Measurements from ENCODE around the gene DAAM1.

DAAM1 gene

GRCh38 chr14:59254911-59255545 lies 66.6 kb downstream of the DAAM1 start:
- DNase-seq (ENCODE audit: low read depth): no peak

DNA sequence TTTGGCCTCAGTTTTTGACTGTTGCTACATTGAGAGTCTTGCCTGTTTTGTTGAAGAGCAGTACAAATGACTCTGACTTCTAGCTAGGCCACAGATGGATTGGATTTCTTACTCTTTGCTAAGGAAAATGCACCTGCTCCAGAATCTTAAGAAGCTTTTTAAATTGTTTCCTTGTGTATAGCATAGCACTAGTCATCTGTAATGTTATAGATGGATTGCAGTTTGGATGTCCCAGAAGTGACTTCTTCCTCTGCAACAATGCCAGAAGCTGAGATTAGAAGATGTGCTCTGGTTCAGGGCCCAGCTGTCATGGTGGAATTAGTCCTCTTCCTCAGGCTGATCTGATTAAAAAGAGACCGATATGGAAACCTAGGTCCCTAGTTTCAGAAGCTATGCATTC lies 67.9 kb downstream of the DAAM1 start:
- DNase-seq (ENCODE audit: low read depth): no peak

- no peak for DNase-seq (ENCODE audit: low read depth)
These were observed 72.9 kb downstream of the DAAM1 start for GRCh38 chr14:59261334-59261733.

DNA sequence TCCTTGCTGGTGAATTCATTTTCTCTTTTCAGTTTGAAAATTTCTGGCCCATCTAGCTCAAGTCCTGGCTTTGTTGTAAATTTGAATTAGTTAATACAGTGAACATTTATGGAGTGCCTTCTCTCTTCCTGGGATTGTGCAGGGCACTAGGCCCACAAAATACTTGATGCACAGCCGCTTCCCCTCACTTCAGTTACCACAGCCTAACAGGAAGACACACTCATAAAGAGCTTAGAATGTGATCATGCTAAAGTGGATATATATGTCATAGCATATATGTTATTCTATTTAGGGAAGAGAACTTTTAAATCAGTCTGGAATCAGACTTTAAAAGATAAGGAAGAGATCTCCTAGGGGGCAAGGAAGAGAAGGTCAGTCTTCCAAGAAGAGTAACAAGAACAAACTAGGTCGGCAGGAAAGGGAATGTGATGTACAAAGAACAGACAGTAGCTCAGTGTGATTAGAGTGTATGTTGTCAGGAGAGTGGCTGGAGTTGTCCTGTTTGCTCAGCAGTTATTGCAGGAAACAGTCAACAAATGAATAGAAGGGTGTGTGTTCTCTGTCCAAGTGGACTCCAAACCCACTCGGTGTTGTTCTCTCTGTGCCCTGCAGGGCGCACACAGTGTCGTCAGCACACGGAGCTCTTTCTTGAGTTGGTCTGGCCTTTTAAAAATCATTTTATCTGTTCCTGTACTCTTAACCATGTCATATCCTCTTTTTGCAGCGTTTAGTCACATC lies 74.4 kb downstream of the DAAM1 start:
- no peak for DNase-seq (ENCODE audit: low read depth)

- peak; percentile 27 for DNase-seq (ENCODE audit: low read depth)
These were observed 77.3 kb downstream of the DAAM1 start for GRCh38 chr14:59265808-59266207.

DNA sequence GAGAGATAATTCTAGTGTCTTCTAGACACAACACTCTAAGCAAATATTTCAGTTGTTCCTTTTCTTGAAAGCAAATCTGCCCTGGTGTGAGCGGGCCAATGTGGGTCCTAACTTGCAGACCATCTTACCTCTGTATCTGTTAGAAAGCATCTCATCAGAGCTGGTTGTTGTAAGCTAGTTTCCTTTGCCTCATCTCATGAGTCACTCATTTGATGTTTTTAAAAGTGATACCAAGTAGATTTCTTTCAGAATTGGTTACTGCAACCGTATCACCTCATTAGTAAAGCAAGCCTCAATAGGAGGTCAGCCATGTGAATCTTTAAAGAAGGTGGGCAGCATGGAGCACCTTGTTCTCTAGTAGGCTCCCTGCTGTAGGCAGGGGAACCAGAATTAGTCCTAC lies 78.6 kb downstream of the DAAM1 start:
- no peak for DNase-seq (ENCODE audit: low read depth)

DNA sequence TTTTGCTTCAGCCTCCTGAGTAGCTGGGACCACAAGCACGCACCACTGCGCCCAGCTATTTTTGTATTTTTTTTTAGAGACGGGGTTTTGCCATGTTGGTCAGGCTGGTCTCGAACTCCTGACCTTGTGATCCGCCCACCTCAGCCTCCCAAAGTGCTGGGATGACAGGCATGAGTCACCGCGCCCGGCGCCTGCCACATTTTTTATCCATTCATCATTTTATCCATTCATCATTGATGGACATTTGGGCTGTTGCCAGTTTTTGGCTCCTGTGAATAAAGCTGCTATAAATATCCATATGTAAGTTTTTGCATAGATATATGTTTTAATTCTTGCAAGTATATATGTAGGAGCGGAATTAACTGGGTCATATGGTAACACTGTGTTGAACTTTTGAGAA lies 79.5 kb downstream of the DAAM1 start:
- DNase-seq (ENCODE audit: low read depth): no peak

DNA sequence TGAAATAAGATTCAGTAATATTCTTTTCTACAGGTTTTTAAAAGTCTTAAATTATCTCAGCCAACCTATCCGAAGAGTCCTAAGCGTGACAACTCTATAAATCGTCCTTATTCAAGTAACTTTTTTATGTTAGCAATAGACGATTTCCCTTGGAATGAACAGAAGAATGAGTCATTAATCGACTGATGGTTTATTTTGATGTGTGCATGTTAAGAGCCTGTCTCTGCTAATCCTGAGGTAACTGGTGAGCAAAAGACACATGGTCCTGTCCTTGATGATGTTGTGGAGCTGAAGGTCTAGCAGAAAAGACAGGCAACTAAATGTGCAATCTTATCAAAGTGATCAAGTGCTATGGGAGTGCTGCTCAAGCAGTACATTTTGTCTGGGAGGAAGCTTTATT lies 80.4 kb downstream of the DAAM1 start:
- no peak for DNase-seq (ENCODE audit: low read depth)

DNA sequence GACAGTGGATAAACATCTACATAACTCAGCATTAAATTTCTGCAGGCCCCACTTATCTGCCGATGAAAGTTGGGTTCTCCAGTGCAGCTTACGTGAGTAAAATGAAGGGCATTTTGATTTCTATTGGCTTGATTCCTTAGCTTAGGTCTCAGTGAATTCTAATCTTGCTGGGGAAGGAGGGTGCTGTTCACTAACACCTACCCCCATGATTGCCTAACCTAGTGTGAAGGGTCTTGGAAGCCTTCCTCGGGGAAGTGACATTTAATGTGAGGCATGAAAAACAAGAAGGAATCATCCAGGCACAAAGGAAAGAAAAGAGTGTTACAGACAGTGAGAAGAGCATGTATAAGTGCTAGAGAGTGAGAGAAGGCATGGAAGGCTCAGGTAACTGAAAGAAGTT lies 81.0 kb downstream of the DAAM1 start:
- DNase-seq (ENCODE audit: low read depth): no peak

- no peak for DNase-seq (ENCODE audit: low read depth)
These were observed 82.8 kb downstream of the DAAM1 start for GRCh38 chr14:59271256-59271655.

- no peak for DNase-seq (ENCODE audit: low read depth)
These were observed 83.3 kb downstream of the DAAM1 start for GRCh38 chr14:59271734-59272133.

GRCh38 chr14:59272633-59273032 lies 84.2 kb downstream of the DAAM1 start:
- no peak for DNase-seq (ENCODE audit: low read depth)

DNA sequence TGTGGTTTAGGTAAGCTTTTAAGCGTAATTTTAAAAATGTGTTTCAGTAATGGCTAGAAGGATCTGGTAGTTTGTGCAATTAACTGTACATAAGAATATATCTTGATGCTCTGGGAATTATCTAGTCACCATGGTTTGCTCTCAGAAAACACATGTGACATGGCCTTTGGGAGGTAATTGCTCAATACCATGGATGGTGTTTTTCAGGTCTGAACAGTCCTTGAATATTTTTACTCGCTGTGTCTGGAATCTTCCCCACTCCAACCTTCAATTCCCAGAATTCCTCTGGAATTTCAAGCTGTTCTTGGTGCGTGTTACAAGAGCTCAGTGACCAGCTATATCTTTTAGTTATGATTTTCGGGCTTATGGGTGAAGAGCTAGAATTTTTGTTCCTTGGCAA lies 85.3 kb downstream of the DAAM1 start:
- DNase-seq (ENCODE audit: low read depth): no peak

- DNase-seq (ENCODE audit: low read depth): no peak
These were observed 86.5 kb downstream of the DAAM1 start for GRCh38 chr14:59274991-59275391.

DNA sequence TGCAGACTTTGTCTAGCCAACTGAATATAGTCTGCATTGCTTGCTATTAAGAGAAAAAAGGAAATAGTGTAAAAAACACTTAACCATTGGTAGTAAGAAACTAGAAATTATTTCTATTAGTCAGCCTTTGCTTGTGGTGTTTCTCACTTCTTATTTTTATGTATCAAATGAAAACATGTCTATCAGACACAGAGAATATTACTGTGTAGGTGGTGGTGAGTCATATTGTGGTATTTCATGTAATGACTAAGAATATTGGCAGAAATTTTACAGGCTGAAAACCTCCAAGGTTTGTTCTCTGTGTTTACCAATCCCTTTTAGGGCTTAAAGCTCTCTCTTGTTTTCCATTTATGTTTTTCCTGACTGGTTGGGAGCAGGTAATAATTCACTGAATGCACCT lies 87.2 kb downstream of the DAAM1 start:
- DNase-seq (ENCODE audit: low read depth): no peak

DNA sequence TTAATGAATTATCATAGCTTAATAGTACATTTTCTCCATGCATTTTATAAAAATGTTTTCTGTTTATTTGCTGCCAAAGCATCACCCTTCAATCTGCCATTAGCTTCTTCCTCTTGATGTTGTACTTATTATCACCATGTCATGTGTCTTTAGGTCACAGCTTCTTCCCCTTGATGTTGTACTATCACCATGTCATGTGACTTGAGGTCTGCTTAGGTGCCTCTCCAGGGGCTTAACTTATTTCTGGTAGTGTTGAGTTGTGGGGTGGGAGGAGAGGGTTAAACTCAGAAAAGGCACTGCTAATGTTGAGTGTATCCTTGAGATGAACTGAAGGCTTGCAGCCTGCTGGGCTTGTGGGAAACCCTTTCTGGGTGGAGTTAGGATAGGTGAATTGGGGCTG lies 87.8 kb downstream of the DAAM1 start:
- no peak for DNase-seq (ENCODE audit: low read depth)

GRCh38 chr14:59277659-59278058 lies 89.2 kb downstream of the DAAM1 start:
- DNase-seq (ENCODE audit: low read depth): no peak

DNA sequence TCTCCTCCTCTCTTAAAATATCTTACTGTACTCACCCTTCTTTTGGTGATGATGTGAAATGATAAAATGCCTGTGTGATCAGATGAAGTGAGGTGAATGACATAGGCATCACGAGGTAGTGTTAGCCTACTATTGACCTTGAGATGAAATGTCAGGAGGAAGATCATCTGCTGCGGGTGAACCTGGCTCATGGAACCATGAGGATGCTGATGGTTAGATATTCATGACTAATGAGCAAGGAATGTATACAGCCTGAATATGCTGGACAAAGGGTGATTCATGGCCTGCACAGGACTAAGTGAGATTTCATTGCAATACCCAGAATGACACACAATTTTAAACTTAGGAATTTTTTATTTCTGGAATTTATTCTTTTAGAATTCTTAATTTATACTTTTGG lies 89.6 kb downstream of the DAAM1 start:
- no peak for DNase-seq (ENCODE audit: low read depth)

- no peak for DNase-seq (ENCODE audit: low read depth)
These were observed 92.5 kb downstream of the DAAM1 start for GRCh38 chr14:59280961-59281360.

GRCh38 chr14:59281609-59282377 lies 93.3 kb downstream of the DAAM1 start:
- no peak for DNase-seq (ENCODE audit: low read depth)

DNA sequence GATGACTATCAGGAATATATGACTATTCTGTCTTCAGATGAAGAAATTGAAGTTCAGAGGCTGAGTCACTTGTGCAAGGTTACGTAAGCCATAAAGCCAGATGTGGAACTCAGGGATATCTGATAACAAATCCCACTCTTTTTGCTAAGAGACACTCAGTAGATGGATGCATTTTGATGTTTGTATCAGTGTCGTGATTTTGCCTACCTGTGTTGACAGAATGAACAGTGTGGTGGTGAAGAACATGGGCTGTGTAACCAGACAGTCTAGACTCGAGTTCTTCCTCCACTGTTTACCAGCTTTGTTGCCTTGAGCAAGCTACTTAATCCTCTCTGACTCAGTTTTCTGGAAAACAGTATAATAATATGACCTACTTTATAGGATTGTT lies 93.9 kb downstream of the DAAM1 start:
- no peak for DNase-seq (ENCODE audit: low read depth)

DNA sequence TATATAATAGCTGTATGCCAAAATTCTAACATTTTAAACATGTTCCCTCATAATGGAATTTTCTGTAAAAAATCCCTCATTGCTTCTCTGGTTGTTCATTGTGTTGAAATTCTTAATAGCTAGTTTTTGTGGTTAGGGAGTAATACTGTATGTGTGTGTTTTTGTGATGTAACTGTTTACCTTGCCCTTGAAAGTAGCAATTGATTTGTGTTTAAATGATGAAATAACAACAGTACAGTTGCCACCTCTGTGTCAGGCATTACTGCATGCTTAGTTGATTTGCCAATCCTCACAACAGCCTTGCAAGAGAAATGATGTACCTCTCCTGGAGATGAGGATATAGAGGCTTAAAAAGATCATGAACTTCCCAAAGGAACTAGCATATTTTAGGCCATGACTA lies 94.9 kb downstream of the DAAM1 start:
- DNase-seq (ENCODE audit: low read depth): no peak

- no peak for DNase-seq (ENCODE audit: low read depth)
These were observed 95.6 kb downstream of the DAAM1 start for GRCh38 chr14:59284059-59284458.

All from activated T-cell treated with anti-CD3 and anti-CD28 coated beads for 48 hours (primary cell).